GM21367 (cell line): ENCODE results near the gene P2RY8.
"Not testable (repeated sequence)": the region's sequence is repeated elsewhere in the genome, so short reads cannot be mapped to it uniquely, and the experiment has no call there.

Experiments
- ATAC-seq: cut with Tn5 transposase; IDR thresholded peaks from one replicate; pipeline ENCODE4 v1.9.1; 2021; ENCODE audit not compliant: unreplicated experiment

Gene P2RY8

GRCh38 chrX:1488745-1489144, 48.2 kb downstream of the P2RY8 start:
- no peak for ATAC-seq

GRCh38 chrX:1488141-1488540, 48.8 kb downstream of the P2RY8 start:
- ATAC-seq = no peak

GRCh38 chrX:1487401-1487800, 49.6 kb downstream of the P2RY8 start:
- no peak for ATAC-seq

- ATAC-seq = no peak
These were observed 50.1 kb downstream of the P2RY8 start for GRCh38 chrX:1486749-1487361.

GRCh38 chrX:1486177-1486576, 50.8 kb downstream of the P2RY8 start:
- ATAC-seq = no peak

GRCh38 chrX:1485033-1485432, 52.0 kb downstream of the P2RY8 start:
- no peak for ATAC-seq

- no peak for ATAC-seq
These were observed 52.4 kb downstream of the P2RY8 start for GRCh38 chrX:1484638-1485019.

GRCh38 chrX:1483843-1484637, 52.9 kb downstream of the P2RY8 start:
- peak; percentile 44 for ATAC-seq

GRCh38 chrX:1482530-1482928, 54.5 kb downstream of the P2RY8 start:
- ATAC-seq = not testable (repeated sequence)

- ATAC-seq = peak; percentile 43
These were observed 55.1 kb downstream of the P2RY8 start for GRCh38 chrX:1481636-1482529.

- ATAC-seq = no peak
These were observed 56.8 kb downstream of the P2RY8 start for GRCh38 chrX:1480082-1480785.

GRCh38 chrX:1477801-1478458, 59.1 kb downstream of the P2RY8 start:
- no peak for ATAC-seq

- no peak for ATAC-seq
These were observed 59.8 kb downstream of the P2RY8 start for GRCh38 chrX:1477229-1477628.

GRCh38 chrX:1476682-1477081, 60.3 kb downstream of the P2RY8 start:
- ATAC-seq = no peak

GRCh38 chrX:1475881-1476280, 61.1 kb downstream of the P2RY8 start:
- no peak for ATAC-seq

- no peak for ATAC-seq
These were observed 61.5 kb downstream of the P2RY8 start for GRCh38 chrX:1475481-1475880.

GRCh38 chrX:1474593-1474992, 62.4 kb downstream of the P2RY8 start:
- not testable (repeated sequence) for ATAC-seq

GRCh38 chrX:1472975-1473374, 64.0 kb downstream of the P2RY8 start:
- no peak for ATAC-seq

- peak; percentile 33 for ATAC-seq
These were observed 68.7 kb downstream of the P2RY8 start for GRCh38 chrX:1468250-1468772.

- ATAC-seq = peak; percentile 42
These were observed 69.9 kb downstream of the P2RY8 start for GRCh38 chrX:1466971-1467561.
